Subcutaneous adipose tissue (tissue), 4 donors: Measurements from ENCODE around the gene EHMT1. TPM values are rescaled to one million over a fixed set of nuclear protein-coding genes. Genes with fewer than 3 reads are reported as not detected.

Source experiments
- CTCF ChIP-seq: fragments of 450-650 bp; IDR thresholded peaks from one replicate; pipeline ENCODE4 v1.5.1; 2016; ENCODE audit warnings: low read depth, mild to moderate bottlenecking, control low read depth, antibody characterized with exemption, moderate library complexity
- total RNA-seq, 4 donors: library from RNA; depleted of rRNA; stranded (reverse); fragments of >200 nt; gene quantifications; one replicate each; pipeline ENCODE4 v1.1.0, GENCODE V29; 2016

The EHMT1 gene
- total RNA-seq, 4 donors from 2014 or later: 53.2 to 168 (median 65.9) TPM

GRCh38 chr9:137764171-137764671 is 145.4 kb downstream of the EHMT1 start:
- TF ChIP-seq CTCF: no peak

GRCh38 chr9:137764981-137765380 is 146.2 kb downstream of the EHMT1 start:
- TF ChIP-seq CTCF: no peak

- no peak for TF ChIP-seq CTCF
Measured at GRCh38 chr9:137765536-137765935, 146.7 kb downstream of the EHMT1 start.

- TF ChIP-seq CTCF: no peak
Measured at GRCh38 chr9:137771580-137771979, 152.8 kb downstream of the EHMT1 start.

GRCh38 chr9:137772281-137772873 is 153.6 kb downstream of the EHMT1 start:
- TF ChIP-seq CTCF: no peak

- no peak for TF ChIP-seq CTCF
Measured at GRCh38 chr9:137774775-137775386, 156.1 kb downstream of the EHMT1 start.

GRCh38 chr9:137776306-137776995 is 157.6 kb downstream of the EHMT1 start:
- TF ChIP-seq CTCF: no peak
